Omental fat pad (tissue), 4 donors: ENCODE data around the gene SNAPC4. TPM values are rescaled to one million over a fixed set of nuclear protein-coding genes. Genes with fewer than 3 reads are reported as not detected.
A peak's percentile ranks its signal among the peaks of the same experiment; 100 is the strongest.

ENCODE experiments used
- ATAC-seq: fragments of 150-250 bp; one replicate; pipeline ENCODE4 v1.9.1; 2016; ENCODE audit warnings: mild to moderate bottlenecking, moderate library complexity; ENCODE audit not compliant: low FRiP score
- DNase-seq: peaks from one replicate; pipeline ENCODE4 v3.0.0-alpha.2; 2019; ENCODE audit warnings: low spot score
- CTCF ChIP-seq, 3 donors: fragments of 450-650 bp; IDR thresholded peaks; one replicate each; pipeline ENCODE4 v1.5.1; 2016 to 2017; ENCODE audit warnings: antibody characterized with exemption in 3 of 3, mild to moderate bottlenecking in 3 of 3, moderate library complexity in 2 of 3
- total RNA-seq, 4 donors: library from RNA; depleted of rRNA; stranded (reverse); fragments of >200 nt; gene quantifications; one replicate each; pipeline ENCODE4 v1.1.0, GENCODE V29; 2016

The SNAPC4 gene
- total RNA-seq, 4 donors from 2014 or later = 3.2 to 11.2 (median 5.8) TPM

GRCh38 chr9:136443087-136443486, 43.1 kb upstream of the SNAPC4 start:
- ATAC-seq (no peak), DNase-seq (no peak)
- TF ChIP-seq CTCF (IDR thresholded peaks at IDR 0.05) = no peak

GRCh38 chr9:136442265-136442664, 42.3 kb upstream of the SNAPC4 start:
- TF ChIP-seq CTCF (IDR thresholded peaks at IDR 0.05) = no peak
- no peak for ATAC-seq
- DNase-seq = no peak

- no peak for ATAC-seq
- no peak for DNase-seq
- no peak for TF ChIP-seq CTCF (IDR thresholded peaks at IDR 0.05)
Measured at GRCh38 chr9:136441681-136442245, 41.8 kb upstream of the SNAPC4 start.

- no peak for ATAC-seq
- DNase-seq = no peak
- TF ChIP-seq CTCF (IDR thresholded peaks at IDR 0.05) = no peak
Measured at GRCh38 chr9:136441191-136441680, 41.3 kb upstream of the SNAPC4 start.

GRCh38 chr9:136439481-136440408, 39.8 kb upstream of the SNAPC4 start, which contains the start of gene INPP5E:
TSS of gene INPP5E (minus strand) at chr9:136439845. CDS start at chr9:136439419, 426 bp downstream.
- no peak for TF ChIP-seq CTCF (IDR thresholded peaks at IDR 0.05)
- DNase-seq (peak; percentile 43), ATAC-seq (peak; percentile 88)

- peak; percentile 26 for ATAC-seq
- TF ChIP-seq CTCF (IDR thresholded peaks at IDR 0.05) = no peak
- DNase-seq = no peak
Measured at GRCh38 chr9:136438548-136439480, 38.8 kb upstream of the SNAPC4 start.
